HUES6 (cell line): ENCODE measurements around the gene SUPT5H.

Experiments
- H3K27ac ChIP-seq: 2 replicates; pipeline ENCODE4 v1.7.0; 2013; ENCODE audit warnings: low read depth, mild to moderate bottlenecking, low read length, inconsistent platforms
- H3K27me3 ChIP-seq: 2 replicates; pipeline ENCODE4 v1.6.1; 2013; ENCODE audit warnings: low read length; ENCODE audit not compliant: control insufficient read depth, insufficient read depth
- H3K36me3 ChIP-seq: 2 replicates; pipeline ENCODE4 v1.6.1; 2013; ENCODE audit warnings: low read length; ENCODE audit not compliant: control insufficient read depth, insufficient read depth
- H3K4me1 ChIP-seq: 2 replicates; pipeline ENCODE4 v1.6.1; 2013; ENCODE audit warnings: low read length; ENCODE audit not compliant: control insufficient read depth, insufficient read depth
- H3K4me3 ChIP-seq: 2 replicates; pipeline ENCODE4 v1.5.1; 2013; ENCODE audit warnings: low read depth, low read length
- H3K9ac ChIP-seq: one replicate; pipeline ENCODE4 v1.6.1; 2013; ENCODE audit warnings: mild to moderate bottlenecking, low read length
- H3K9me3 ChIP-seq: 2 replicates; pipeline ENCODE4 v1.6.1; 2013; ENCODE audit warnings: low read depth, low read length; ENCODE audit not compliant: control insufficient read depth, insufficient read depth

Gene SUPT5H

DNA sequence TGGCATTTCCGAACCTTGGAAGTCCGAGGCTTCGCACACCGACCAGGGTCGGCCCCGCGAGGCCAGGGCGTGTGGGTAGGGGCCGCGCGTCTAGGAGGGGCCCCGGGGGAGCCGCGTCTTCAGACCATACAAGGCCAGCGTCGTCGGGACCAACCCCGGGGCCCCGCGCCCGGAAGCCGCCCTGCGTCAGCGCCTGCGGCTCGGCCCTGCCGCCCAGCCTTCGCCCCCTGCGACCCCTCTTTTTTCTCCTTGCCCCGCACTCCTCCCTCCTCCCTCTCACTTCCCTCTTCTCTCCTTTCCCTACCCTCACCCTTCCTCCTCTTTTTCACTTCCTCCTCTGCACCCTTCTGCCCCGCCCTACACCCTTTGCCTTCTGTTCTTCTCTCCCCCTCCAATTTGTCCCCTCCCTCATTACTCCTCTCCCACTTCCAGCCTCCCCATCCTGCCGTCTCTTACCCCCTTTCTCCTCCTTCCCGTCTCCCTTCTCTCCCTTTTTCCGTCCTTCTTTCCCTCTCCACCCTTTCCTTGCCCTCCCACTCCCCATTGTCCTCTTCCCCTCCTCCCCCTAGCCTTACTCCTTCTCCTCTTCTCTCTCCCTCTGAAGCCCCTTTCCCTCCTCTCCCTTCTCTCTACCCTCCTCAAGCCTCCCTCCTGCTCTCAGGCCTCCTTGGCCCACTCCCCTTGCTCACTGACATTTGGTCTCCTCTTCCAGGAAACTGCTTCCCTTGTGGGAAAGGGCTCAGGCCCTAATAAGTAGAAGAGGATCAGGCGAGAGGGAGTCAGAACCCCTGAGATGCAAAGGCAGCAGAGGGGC is 35.2 kb upstream of the SUPT5H start:
- Histone ChIP-seq H3K27ac (peak overlapping the region; percentile 94), H3K4me1 (peaks cover 49% of the 10 kb centered on the region), H3K9me3 (no peaks in the 10 kb centered on the region), H3K9ac (peak overlapping the region; percentile 91), H3K27me3 (no peaks in the 10 kb centered on the region), H3K4me3 (peak overlapping the region; percentile 94), H3K36me3 (no peaks in the 10 kb centered on the region)

DNA sequence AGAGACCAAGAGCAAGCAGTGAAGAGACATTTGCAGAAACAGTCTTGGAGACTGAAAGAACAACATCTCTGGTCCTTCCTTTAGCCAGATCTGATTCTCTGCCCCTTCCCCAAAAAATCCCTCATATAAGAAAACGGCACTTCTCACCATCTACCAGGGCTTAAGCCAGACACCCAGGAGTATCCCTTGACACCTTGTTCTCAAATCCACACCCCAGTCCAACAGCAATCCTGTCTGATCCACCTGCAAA is 34.6 kb upstream of the SUPT5H start:
- peak overlapping the region; percentile 94; the same call in 1 of the 2 replicates for H3K27ac ChIP-seq
- H3K9me3 ChIP-seq = no peaks in the 10 kb centered on the region
- peak overlapping the region; percentile 91 for H3K9ac ChIP-seq
- peaks cover 1% of the 10 kb centered on the region for H3K36me3 ChIP-seq
- H3K4me3 ChIP-seq = peak overlapping the region; percentile 94
- no peaks in the 10 kb centered on the region for H3K27me3 ChIP-seq
- peaks cover 47% of the 10 kb centered on the region for H3K4me1 ChIP-seq

DNA sequence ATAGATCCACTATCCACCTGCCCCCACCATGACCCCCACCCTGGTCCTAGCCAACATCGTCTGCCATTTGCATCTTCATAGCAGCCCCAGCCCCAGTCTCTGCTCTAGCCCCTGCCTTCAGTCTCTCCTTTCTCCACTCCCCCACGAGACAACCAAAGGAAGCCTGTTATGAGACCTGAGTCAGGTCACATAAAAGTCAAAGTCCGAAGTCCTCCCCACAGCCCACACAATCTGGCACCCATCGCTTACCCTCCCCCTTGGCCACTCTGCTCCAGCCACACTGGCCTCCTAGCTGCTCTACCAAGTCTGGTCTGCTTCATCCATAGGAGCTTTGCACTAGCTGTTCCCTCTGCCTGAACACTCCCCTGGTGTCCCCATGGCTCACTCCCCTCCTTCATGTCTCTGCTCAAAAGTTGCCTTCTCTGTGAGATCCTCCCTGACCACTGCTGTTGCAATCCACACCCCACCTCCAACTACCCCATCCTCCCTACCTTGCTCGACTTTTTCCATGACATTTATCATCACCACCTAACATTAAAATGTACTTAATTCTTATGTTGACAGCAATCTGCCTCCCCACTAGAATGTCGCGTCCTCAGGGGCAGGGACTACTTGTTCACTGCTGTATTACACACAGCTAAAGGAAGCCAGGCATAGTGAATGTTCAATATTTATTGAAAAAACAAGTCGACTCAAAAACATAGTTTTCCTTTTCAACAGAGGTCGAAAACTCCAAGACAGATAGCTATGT is 34.1 kb upstream of the SUPT5H start:
- peaks cover 6% of the 10 kb centered on the region for H3K36me3 ChIP-seq
- no peaks in the 10 kb centered on the region for H3K27me3 ChIP-seq
- H3K27ac ChIP-seq = no peak overlapping the region
- peak overlapping the region; percentile 91 for H3K9ac ChIP-seq
- H3K4me1 ChIP-seq = peaks cover 45% of the 10 kb centered on the region
- peak overlapping the region; percentile 94 for H3K4me3 ChIP-seq
- no peaks in the 10 kb centered on the region for H3K9me3 ChIP-seq

DNA sequence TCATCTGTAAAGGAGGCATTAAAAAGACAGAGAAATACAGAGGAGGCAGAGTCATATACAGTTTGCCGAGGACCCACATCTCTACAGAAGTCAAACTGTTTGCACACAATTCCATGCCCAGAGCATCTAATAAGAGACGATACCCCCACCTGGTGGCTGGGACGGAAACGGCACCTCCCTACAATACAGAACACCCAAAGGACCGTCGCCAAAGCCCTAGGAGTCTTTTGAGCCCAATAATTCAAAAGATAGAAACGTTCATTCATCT is 33.6 kb upstream of the SUPT5H start:
- no peak overlapping the region; the same call in 1 of the 2 replicates for H3K27ac ChIP-seq
- H3K36me3 ChIP-seq = peaks cover 11% of the 10 kb centered on the region
- H3K4me1 ChIP-seq = peaks cover 45% of the 10 kb centered on the region

DNA sequence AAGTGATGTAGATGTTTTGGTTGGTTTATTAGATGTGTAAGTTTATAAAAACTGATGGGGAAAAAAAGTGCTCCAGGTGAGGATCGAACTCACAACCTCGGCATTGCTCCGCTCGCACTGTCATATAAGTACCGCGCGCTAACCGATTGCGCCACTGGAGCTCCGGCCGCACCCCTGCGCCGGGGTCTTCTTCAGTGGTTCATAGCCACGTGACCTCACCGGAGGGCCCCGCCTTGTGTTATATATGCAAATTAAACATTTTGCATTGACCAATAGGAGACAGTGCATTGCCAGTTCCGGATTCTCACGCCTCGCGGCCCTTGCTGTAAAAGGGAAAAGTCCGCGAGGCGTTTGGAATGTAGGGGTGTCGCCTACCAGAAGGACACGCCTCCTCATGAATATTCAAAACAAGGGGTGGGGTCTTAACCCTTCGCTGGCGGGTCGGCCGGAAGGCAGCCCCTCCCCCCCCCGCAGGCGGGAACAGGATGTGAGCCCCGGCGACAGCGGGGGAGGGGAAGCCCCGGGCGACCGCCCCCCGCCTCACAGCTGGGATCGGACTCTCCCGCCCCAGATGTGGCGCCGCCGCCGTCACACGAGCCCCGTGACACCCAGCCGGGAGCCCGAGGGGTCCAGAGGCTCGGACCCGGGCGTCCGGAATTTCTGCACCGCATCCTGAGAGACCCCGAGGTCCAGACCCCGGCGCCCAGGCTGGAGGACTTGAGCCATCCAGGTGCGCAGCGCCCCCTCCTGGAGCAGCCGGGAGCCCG is 33.1 kb upstream of the SUPT5H start, which contains the start of gene PLEKHG2:
TSS of gene PLEKHG2 (plus strand) at position 570 of the 767 bp plus-strand sequence. CDS start 1,418 bp downstream, outside the sequence.
- H3K9me3 ChIP-seq = no peaks in the 10 kb centered on the region
- peaks cover 15% of the 10 kb centered on the region for H3K36me3 ChIP-seq
- H3K4me1 ChIP-seq = peaks cover 45% of the 10 kb centered on the region
- H3K27me3 ChIP-seq = no peaks in the 10 kb centered on the region
- H3K27ac ChIP-seq = peak within 1 kb of the TSS; percentile 97
- H3K9ac ChIP-seq = peak within 1 kb of the TSS; percentile 98
- H3K4me3 ChIP-seq = peak within 1 kb of the TSS; percentile 94

More for the DNA sequence above, 33.6 kb upstream of the SUPT5H start:
- no peaks in the 10 kb centered on the region for H3K27me3 ChIP-seq
- no peaks in the 10 kb centered on the region for H3K9me3 ChIP-seq
- H3K9ac ChIP-seq = peak overlapping the region; percentile 30
- H3K4me3 ChIP-seq = peak overlapping the region; percentile 94

DNA sequence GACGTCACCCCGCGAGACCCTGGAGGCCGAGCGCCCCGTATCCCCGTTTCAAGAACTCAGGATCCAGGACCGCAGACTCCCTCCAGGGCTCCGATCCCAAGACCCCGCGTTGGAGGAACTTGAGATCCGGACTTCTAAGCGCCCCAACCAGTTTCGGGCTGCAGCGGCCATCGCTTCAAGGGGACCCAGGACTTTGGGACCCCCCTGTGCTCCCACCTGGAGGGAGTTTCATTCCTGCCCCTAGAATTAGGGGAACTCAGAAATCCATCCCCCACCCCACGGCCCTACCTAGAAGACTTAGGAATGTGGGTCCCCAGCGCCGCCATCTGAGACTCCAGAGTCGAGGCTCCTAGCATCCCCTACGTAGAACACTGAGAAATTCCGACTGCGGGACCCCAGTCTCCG is 32.5 kb upstream of the SUPT5H start:
- Histone ChIP-seq H3K27ac (peak overlapping the region; percentile 97), H3K4me3 (peak overlapping the region; percentile 94), H3K9me3 (no peaks in the 10 kb centered on the region), H3K4me1 (peaks cover 41% of the 10 kb centered on the region), H3K36me3 (peaks cover 21% of the 10 kb centered on the region), H3K27me3 (no peaks in the 10 kb centered on the region), H3K9ac (peak overlapping the region; percentile 98)

DNA sequence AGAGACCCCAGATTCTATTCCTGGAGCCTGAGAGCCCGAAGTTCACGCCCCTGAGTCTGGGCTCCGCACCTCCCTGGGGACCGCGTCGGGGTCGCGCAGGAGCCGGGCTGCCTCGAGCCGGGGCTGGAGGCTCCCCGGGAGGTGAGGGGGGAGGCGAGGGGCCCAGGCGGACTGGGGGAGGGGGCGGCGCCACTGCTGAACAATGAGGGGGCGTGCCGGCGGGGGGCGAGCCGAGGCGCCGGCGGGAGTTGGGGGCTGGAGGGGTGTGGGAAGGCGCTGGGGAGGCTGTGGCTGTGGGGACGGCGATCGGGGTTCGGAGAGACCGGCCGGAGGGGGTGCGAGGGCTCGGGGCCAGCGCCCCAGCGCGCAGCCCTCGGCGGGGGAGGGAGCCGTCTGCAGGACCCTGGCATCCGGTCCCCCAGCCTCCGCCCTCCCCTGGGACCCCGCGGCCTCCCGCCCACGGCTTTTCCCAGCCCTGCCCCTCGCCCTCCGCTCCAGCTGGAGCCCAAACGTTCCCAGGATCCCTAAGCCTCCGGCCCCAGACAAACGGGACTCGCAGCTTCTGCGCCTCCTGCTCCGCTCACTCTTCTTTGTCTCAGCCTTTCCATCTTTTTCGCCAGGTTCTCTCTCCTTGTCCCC is 32.0 kb upstream of the SUPT5H start:
- Histone ChIP-seq H3K9ac (peak overlapping the region; percentile 98), H3K9me3 (no peaks in the 10 kb centered on the region), H3K27ac (peak overlapping the region; percentile 97), H3K4me1 (peaks cover 37% of the 10 kb centered on the region), H3K4me3 (peak overlapping the region; percentile 94), H3K27me3 (no peaks in the 10 kb centered on the region), H3K36me3 (peaks cover 25% of the 10 kb centered on the region)

DNA sequence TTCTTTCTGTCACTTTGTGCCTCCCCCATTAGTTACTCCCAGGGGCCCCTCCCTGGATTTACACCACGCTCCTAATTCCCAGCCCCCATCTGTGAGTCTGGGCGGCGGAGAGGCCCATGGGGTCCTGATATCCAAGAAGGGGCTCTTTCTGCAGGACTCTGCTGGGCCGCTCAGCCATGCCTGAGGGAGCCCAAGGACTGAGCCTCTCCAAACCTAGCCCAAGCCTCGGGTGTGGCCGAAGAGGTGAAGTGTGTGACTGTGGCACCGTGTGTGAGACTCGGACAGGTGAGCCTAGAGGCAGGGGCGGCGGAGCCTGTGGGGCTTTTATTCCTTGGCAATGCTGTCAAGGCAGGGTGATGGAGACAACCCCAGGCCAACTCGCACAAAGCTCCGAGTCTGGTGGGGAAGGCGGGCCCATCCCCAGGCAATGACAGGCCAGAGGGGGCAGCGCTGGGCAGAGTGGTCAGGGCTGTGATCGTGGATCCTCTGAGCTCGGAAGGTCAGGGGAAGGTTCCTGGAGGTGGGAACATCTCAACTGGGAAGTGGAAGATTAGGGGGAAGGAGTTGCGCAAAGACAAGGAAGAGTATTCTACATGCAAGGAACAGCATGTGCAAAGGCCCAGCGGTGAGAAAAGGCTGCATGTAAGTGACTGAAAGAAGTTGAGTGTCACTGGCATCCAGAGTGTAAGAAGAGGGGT is 31.3 kb upstream of the SUPT5H start:
- Histone ChIP-seq H3K9me3 (no peaks in the 10 kb centered on the region), H3K4me1 (peaks cover 31% of the 10 kb centered on the region), H3K27me3 (no peaks in the 10 kb centered on the region), H3K4me3 (peak overlapping the region; percentile 94), H3K27ac (peak overlapping the region; percentile 97; the same call in 1 of the 2 replicates), H3K36me3 (peaks cover 32% of the 10 kb centered on the region), H3K9ac (peak overlapping the region; percentile 80)

DNA sequence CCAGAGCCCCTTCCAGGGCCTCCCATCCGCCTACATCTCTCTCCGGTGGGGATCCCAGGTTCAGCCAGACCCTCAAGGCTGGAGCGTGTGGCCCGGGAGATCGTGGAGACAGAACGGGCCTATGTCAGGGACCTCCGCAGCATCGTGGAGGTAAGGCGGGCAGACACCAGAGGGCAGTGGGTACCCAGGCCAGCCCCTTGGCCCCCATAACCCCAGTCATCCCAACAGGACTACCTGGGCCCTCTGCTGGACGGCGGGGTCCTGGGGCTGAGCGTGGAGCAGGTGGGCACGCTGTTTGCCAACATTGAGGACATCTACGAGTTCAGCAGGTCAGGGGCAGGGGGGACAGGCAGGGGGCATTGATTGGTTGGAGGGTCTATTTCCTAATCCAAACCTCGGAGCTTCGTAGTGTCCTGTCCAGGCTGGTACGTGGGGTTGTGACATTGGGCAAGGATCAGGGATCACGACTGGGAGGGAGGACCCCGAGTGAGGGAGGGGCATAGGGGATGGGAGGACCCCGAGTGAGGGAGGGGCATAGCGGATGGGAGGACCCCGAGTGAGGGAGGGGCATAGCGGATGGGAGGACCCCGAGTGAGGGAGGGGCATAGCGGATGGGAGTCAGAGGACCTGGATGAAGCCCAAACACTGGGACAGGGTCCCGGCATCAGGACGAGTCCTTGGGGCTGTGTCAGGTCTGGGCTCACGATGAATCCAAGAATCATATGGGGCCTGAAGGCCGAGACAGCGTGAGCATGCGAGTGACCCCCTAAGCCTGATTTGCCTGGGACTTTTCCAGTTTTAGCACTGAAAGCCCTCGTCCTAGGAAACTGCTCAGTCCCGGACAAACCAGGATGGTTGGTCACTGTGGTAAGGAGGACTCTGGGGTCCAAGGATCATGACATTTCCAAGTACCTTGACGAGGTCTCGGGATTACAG is 30.0 kb upstream of the SUPT5H start:
- Histone ChIP-seq H3K4me1 (peaks cover 28% of the 10 kb centered on the region), H3K4me3 (peak overlapping the region; percentile 94; the same call in 1 of the 2 replicates), H3K27me3 (no peaks in the 10 kb centered on the region), H3K36me3 (peaks cover 41% of the 10 kb centered on the region), H3K9ac (no peak overlapping the region), H3K27ac (no peak overlapping the region), H3K9me3 (no peaks in the 10 kb centered on the region)
